COLO829 (cell line): Measurements from ENCODE around the gene CHN2.
A peak's percentile ranks its signal among the peaks of the same experiment; 100 is the strongest.

Source experiments
- DNase-seq: peaks from one replicate; pipeline ENCODE4 v3.0.0; 2012; ENCODE audit warnings: low spot score

The CHN2 gene

DNA sequence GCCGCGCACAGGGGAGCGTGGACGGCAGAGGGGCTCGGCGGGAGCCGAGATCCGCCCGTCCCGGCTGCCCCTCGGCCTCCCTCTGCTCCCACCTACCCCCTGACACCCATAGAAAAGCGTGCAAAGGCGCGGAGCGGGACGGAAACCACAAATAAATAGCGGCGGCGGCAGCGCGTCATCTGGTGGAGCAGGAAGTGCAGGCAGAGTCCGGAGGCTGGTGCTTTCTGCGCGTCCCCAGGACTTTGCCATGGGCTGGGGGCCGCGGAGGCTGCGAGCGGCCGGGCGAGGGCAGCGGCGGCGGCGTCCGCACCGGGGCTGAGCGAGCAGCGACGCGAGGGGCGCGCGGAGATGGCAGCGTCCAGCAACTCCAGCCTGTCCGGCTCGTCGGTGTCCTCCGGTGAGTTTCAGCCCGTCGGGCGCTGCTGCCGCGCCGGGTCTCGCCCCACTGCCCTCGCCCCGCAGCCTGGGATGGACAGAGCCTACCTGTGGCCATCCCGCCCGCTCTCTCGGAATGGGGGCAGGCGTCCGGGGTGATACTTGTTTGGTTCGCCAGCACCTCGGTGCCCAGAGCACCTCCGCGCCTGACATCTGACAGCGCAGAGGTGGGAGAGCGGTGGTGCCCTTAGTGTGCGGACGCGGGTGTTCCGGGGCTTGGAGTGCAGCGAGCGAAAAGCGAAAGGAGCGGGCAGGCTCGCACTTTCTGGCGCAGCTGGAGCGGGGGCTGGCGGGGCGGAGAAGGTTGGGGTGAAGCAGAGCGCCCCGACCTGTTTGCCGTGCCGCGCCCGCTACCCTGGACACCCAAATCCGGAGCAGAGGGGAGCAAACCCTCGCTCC lies at the start of gene CHN2:
CHN2 (plus strand) TSS at position 182 of the 834 bp plus-strand sequence.
- no peak for DNase-seq

DNA sequence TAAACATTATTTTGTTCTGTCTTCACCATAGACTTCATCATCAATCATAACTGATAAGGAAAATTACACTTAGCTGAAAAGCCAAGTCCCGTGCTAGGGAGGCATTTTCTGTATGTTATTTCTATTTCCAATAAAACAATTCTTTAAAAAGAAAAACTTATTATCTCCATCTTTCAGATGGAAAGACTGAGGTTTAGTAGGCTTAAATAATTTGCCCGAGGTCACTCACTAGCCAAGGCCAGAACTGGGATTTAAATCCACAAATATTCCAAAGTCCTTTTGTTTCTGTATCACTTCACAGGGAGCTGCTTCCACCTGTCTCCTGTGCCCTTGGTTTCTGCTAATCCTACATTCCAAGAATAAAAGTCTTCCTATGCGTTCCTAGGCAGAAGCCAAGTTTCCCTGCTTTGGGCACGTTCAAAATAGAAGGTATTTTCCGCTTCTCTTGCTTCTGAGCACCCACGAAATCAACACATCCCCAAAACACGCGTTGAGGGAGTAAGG lies 49.0 kb upstream of the CHN2 start:
- DNase-seq, result no peak

DNA sequence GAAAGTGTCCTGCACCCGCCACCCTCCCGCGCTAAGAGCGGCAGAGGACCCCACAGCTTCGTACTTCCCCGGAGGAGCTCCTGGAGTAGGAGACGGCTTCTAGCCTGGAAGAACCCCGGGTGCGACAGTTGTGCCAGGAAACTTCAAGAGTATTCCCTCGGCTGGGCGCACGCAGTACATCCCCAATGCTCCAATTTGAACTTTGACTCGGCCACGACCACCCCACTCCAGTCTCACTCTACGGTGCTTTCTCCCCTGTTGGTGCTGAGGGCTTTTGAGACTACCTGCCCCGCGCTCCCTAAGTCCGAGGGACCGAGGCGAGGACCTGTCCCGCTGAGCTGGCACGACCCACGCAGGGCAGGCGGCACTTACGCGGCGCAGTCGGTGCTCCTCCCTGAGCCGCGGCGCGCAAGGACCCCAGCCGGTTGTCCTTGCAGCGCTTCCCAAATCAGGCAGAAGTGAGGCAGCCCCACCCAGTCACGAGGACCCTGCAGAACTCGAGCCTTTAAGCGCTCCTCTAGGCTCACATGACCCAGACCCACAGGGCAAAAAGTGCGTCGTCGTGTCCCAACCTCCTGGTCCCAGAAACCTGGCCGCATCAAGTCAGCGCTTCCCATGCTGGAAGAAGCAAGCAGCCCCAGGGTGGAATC lies 48.4 kb upstream of the CHN2 start, which contains the start of gene CPVL:
CPVL (minus strand) TSS at position 481 of the 650 bp plus-strand sequence. CDS start 25,476 bp downstream, outside the sequence.
- no peak for DNase-seq

DNA sequence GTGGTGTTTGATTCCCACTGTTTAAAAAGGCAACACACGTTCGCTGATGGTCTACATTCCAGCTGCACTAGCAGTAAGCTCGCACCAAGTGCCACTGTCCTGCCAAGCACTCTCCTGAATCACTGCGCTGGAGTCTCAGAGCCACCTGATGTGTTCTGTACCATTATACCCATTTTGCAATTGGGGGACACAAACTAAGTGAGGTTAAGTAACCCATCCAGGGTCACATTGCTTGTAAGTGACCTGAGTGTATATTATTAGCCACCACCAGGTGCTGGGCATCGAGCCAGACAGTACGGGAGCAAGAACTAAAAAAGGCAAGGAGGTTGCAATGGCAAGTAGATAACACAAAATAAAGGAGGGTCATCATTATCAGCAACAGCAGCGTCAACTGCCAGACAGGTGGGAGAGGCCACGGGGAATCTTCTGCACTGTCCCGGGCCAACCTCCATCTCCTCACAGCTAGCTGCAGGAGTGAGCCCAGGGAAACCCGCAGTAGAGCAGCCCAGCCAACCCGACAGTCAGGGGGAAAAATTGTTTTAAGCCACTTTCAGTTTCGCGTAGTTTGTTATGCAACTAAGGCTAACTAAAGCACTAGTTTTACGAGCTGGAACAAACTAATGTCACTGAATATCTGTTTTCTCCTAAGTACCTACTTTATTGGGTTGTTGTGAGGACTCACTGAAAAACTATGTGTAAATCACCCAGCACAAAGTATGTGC lies 47.5 kb upstream of the CHN2 start:
- no peak for DNase-seq

DNA sequence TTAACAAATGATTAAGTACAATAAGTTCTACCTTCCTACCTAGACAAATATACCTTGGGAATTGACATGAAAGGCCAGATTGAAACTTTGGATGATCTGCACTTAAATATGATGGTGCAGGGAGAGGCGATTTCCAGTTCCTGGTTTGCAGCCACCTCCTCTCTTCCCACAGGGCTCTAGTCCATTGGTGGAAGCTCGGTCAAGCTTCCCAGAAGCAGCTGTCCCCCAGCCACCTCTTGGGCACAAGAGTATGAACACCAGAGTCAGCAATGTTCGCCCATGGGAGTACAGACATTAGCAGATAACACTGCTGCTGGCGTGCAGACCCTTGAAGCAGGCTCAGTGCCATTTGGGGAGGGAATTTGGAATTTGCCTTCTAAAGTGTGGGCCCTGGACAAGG lies 46.8 kb upstream of the CHN2 start:
- DNase-seq, result no peak

DNA sequence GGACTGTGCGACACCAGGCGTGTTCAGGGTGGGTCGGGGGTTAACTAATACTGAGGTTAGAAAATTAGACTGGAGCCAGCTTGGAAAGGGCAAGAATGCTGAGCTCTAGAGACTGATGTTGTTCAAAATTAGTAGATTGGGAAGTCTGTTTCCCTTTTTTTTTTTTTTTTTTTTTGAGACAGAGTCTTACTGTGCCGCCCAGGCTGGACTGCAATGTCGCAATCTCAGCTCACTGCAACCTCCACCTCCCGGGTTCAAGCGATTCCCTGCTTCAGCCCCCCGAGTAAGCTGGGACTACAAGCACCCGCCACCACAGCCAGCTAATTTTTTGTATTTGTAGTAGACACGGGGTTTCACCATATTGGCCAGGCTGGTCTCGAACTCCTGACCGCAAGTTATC lies 45.5 kb upstream of the CHN2 start:
- DNase-seq, result no peak

DNA sequence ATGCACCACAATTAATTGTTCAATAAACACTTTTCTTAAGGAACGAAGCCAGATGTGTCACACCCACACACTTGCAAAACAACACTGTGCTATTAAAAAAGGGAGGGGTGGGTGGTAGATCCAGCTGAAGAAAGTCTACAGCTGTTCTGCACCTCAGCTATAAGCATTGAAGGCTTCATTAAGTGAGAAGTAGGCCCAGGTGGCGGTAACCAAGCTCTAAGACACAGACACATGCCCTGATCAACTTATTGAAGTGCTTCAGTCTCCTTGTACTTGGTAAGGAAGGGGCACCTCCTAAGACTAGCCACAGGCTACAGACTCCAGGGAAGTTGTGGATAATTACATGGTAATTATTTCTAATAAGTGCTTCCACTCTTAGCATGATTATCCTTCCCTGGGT lies 43.7 kb upstream of the CHN2 start:
- DNase-seq, result no peak

DNA sequence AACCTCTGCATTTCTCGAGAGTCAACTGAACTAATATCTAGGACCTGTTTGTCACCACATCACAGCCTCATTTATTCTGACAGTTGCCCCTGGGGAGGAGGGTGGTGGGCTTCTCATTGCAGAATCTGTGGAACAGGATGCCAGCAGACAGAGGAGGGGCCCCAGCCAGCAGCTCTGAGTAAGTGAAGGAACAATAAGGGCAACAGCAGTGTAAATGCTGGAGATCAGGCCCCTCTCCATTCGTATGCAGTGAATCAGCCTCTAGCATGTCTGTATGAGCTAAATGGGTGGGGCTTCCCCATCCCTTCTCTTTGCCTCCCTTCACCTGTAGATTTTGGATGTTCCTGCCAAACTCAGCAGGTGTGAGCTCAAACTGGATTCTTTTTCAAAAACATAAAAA lies 40.5 kb upstream of the CHN2 start:
- no peak for DNase-seq

DNA sequence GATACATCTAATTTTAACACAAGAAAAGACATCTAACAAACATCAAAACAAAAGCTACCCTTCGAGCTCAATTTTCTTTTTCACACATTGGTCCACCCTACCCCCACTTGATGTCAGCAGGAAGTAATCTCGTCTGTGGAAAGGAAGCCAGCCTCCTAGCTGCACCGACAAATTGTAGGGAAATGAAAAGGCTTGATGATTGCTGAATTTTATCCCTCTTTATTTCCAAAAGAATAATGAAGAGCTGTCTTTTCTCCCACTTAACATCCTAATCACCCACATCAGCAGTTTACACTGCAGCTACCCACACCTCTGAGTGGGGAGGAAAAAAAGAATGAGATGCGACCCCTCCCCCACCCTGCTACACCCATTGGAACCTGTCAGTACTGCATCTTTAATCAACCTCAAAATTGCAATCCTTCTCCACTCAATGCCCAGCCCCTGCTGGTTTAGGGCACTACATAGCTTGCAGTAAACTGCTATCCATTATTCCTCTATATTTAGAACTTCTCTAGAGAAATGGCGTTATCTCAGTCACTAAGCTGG lies 37.6 kb upstream of the CHN2 start:
- no peak for DNase-seq

DNA sequence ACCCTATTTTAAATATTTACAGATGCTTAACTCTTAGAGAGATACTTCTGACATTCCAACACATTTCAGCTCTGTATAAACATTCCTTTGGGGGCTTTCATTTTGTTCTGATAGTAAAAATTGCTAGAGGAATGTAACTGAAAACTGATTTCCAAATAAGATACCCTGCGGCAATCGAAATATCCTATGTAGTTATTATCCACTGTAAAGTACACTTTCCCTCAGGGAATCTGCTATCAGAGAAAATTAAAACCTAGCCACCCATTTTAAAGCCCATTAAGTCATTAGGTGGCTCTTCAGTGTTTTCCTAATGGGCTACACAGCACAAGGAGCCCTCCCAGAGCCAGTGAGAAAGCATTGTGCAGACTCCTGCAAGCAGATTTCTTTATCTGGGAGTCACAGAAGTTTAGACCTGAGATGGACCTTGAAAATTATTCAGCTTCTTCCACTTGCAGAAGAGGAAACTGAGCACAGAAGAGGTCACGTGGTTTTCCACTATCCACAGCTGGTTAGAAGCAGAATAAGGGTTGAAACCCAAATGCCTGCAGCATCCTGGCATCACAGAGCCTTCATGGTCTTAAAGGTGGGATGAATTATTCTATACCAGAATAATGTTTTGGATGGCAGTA lies 35.7 kb upstream of the CHN2 start:
- DNase-seq, result no peak

DNA sequence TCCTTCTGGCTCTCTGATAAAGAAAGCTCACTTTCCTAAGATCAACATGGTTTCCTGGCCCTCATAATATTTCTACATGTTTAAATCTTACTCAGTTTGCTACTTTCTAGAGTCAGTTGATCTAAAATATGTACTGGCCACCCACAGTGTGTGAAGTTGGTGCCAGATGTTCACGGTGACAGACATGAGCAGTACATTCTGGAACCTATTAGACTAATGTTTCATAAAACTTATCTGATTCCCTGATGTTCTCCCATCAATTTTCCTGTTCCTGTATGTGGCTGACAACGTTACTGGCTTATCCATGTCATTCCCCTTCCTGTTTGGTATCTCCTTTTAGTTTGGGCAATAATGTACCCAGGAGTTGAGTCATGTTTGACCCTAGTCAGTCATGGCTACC lies 34.5 kb upstream of the CHN2 start:
- DNase-seq, result no peak

DNA sequence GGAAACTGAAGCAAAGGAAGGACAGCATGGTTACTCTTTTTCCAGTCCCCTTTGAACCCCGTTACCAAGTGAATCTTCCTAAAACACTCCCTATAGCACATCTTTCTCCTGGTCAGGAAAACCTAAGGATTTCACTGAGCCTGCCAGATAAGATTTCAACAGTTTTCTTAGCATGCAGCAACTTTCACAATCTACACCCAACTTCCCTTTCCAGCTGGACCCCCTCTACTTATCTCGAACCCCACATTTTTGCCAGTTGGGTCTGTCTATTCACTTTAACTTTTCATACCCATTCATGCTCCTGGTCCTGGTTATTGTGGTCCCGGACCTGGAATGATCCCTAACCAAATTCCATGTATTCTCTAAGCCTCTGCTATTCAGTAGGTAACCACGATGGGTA lies 33.3 kb upstream of the CHN2 start:
- no peak for DNase-seq

DNA sequence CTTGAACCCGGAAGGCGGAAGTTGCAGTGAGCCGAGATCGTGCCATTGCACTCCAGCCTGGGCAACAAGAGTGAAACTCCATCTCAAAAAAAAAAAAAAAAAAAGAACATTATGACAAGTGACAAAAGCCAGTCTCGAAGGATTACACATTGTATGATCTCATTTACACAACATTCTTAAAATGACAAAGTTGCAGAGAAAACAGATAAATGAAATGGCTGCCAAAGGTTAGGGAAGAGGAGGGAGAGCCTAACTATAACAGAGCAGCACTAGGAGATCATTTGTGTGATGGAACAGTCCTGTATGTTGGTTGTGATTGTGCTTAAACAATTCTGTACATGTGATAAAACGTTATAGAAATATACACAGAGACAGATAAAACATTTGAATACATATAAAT lies 32.0 kb upstream of the CHN2 start:
- no peak for DNase-seq

DNA sequence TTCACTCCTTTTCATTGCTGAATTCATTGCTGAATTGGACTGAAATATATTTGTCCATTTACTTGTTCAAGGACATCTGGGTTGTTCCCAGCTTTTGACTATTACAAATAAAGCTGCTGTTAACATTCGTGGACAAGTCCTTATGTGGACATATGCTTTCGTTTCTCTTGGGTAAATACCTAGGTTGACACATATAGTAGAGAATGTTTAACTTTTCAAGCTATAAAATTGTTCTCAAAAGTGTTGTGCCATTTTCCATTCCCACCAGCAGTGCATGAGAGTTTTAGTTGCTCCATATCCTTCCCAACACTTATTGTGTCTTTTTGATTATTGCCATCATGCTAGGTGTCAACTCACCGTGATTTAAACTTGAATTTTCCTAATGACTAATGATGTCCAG lies 30.7 kb upstream of the CHN2 start:
- DNase-seq, result no peak

DNA sequence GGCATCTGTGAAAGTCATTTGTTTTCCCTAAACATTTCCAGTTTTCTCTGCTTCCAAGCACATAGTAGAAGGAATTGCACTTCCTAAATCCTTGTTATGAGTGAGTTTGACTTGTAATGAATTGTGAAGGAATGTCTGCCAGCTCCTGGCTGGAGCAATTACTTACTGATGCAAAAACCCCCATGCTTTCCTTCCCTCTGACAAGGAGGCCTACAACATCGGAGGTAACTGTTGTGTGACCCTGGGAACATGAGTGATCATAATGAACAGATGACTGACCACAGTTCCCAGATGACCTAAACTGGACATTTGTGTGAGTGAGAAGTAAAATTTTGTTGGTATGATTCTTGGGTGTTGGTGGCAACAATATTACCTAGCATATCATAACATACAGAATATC lies 26.9 kb upstream of the CHN2 start:
- DNase-seq, result no peak

DNA sequence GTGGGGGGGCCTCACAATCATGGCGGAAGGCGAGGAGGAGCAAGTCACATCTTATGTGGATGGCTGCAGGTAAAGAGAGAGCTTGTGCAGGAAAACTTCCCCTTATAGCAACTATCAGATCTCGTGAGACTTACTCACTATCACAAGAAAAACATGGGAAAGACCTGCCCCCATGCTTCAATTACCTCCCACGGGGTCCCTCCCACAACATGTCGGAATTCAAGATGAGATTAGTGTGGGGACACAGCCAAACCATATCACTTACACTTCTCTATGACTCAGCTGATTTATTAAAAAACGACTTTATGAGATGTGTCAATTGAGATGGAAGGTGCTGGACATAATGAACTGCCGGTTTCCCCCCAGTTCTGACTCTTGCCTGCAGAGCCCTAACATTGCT lies 23.8 kb upstream of the CHN2 start:
- no peak for DNase-seq

DNA sequence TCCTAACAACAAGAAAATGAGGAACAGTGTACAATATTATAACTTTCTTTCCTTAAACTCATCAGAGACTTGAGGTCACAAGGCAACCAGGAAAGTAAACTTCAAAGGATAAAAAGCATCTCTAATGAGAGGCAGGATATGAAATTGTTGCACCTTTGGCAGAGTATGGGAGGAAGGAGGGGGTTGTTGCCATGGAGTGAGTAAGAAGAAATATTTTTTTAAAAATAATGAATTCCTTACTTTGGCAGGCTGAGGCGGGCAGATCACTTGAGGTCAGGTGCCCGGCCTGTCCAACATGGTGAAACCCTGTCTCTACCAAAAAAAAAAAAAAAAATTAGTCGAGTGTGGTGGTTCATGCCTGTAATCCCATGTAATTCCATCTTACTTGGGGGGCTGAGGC lies 21.1 kb upstream of the CHN2 start:
- DNase-seq, result no peak

DNA sequence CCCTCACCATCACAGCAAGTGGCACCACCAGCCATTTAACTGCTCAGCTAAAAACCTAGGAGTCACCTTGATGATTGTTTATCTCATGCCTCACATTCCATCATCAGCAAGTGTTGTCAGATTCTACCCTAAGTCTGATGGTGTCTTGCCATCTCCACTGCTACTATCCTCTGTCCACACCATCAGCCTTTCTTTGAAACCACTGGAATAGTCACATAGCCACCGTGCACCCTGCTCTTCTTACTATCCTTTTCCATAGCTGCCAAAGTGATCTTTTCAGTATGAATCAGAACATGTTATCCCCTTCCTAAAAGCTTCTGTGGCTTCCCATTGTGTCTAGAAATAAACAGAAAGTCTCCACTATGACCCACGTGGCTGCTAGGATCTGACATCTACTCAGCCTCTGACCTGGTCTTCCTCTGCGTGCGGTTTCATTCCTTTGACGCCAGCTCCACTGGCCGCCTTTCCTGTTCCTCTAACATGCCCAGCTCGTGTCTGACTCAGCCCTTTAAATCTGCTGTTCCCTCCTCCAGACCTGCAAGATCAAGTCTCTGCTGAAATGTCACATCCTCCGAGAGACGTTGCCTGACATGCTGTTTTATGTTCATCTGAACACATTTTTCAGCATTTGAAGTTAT lies 16.5 kb upstream of the CHN2 start:
- DNase-seq, result peak; percentile 19

DNA sequence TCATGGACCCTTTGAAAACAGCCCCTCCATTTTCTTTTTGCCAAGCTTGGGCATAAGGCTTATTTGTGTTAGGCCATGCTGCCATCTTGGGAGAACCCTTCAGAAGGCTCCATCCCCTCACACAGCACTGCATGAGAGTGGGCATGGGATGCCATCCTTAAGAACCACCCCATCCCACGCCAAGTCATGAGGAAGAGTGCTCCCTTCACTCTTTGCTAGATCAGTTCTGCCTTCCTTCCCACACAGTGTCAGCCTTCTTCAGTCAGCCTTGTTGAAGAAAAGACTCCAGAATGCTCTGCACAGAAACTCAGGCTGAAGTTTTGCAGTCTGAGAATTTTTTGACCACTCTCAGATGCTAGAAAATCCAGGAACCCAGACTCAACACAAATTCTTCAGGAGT lies 15.5 kb upstream of the CHN2 start:
- no peak for DNase-seq

DNA sequence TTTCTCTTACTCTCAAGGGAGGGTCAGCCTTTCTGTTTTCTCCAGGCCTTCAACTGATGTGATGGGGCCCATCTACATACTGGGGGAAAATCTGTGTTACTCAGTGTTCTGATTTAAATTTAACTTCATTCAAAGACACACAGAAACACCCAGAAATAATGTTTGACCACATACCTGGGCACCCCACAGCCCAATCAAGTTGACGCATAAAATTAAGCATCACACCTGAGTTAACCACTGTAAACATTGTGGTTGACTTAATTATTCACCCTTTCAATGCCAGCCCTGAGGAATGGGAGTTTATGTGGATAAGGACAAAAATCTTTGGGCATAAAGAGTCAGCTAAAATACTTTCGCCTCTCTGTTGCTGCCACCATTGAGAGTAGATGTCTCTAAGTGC lies 10.0 kb upstream of the CHN2 start:
- DNase-seq, result no peak

DNA sequence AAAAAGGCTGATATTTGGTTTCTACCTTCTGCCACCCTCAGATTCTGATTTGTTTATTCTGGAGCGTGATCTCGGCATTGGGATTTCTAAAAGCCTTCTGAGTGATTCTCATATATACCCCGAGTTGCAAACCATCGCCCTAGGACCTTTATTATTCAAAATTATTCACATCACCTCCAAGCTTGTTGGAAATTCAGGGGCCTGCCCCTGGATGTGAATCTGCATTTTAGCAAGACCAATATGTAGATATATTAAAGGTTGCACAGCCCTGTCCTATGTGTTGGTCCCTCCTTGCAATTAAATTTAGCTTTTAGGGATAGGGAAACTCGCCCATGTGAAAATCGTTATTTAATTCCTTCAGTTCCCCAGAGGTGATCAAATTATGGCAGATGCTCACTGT lies 9.0 kb upstream of the CHN2 start:
- DNase-seq, result no peak
